Measurements from ENCODE around the gene SLC30A10. TPM values are rescaled to one million over a fixed set of nuclear protein-coding genes. Genes with fewer than 3 reads are reported as not detected.

The SLC30A10 gene
- total RNA-seq, 2 donors from 2014 or later: not detected

DNA sequence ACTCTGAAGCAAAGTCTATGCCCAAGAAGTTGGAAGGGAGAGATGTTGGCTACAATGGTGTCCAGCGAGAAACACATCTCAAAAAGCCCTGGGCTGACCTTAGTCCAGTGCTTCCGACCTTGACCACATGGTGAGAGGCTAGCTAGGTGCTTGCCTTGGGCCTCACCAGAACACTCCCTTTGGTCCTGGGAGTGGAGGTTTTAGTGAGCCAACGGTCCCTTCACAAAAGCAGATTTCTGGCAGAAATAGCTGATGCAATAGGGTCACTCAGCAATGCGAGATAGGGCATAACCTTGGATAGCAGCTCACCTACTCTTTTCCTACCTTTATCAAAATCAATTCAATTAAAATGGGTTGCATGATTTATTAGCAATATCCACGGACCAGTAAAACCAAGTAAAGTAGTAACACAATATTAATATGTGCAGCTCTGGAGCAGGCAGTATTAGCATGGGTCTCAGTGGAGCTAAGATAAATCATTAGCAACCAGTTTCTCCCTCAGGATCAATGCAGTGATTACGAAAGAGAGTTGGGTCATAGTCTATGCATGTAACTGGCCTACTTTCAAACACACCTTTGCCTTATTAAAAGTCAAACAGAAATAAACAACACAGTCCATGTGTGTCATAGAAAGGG is 1.9 kb downstream of the SLC30A10 start:
- Histone ChIP-seq H3K27me3 (replicated peaks; ENCODE audit: insufficient read depth) (no peaks in the 10 kb centered on the region), H3K27ac (no peak overlapping the region), H3K9me3 (no peaks in the 10 kb centered on the region), H3K4me1 (ENCODE audit: control insufficient read depth in 1 of 2, low read depth in 2 of 2) (peaks cover 0 to 10% of the 10 kb centered on the region in 2 donors), H3K4me3 (no peak overlapping the region), H3K36me3 (no peaks in the 10 kb centered on the region)
- DNase-seq (ENCODE audit: low spot score): no peak
- TF ChIP-seq, protein P1, sequence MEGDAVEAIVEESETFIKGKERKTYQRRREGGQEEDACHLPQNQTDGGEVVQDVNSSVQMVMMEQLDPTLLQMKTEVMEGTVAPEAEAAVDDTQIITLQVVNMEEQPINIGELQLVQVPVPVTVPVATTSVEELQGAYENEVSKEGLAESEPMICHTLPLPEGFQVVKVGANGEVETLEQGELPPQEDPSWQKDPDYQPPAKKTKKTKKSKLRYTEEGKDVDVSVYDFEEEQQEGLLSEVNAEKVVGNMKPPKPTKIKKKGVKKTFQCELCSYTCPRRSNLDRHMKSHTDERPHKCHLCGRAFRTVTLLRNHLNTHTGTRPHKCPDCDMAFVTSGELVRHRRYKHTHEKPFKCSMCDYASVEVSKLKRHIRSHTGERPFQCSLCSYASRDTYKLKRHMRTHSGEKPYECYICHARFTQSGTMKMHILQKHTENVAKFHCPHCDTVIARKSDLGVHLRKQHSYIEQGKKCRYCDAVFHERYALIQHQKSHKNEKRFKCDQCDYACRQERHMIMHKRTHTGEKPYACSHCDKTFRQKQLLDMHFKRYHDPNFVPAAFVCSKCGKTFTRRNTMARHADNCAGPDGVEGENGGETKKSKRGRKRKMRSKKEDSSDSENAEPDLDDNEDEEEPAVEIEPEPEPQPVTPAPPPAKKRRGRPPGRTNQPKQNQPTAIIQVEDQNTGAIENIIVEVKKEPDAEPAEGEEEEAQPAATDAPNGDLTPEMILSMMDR (IDR thresholded peaks at IDR 0.05): no peak
- no peak for ATAC-seq (ENCODE audit: insufficient number of reproducible peaks, low FRiP score, low read depth)

DNA sequence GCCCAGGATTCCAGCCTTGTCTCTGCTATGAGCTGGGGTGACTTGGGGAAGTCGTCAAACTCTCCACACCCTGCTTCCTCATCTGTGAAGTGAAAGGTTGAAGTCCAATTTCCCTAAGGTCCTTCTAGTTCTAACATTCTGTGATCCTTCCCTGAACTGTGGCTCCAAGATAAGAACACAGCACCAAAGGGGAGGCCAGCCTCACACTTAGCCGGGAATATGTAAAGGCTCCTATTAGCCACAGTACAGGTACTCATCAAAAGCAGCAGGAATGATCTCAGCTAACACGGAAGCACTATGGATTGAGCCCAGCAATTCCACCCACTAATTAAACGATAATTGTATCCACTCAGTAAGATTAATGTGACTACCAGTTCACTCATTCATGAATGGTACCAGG is 4.0 kb downstream of the SLC30A10 start:
- H3K36me3 ChIP-seq: no peaks in the 10 kb centered on the region
- no peak overlapping the region for H3K4me3 ChIP-seq
- H3K4me1 ChIP-seq (ENCODE audit: control insufficient read depth in 1 of 2, low read depth in 2 of 2): peaks cover 0 to 10% of the 10 kb centered on the region in 2 donors
- ATAC-seq (ENCODE audit: insufficient number of reproducible peaks, low FRiP score, low read depth): no peak
- no peaks in the 10 kb centered on the region for H3K27me3 ChIP-seq (replicated peaks; ENCODE audit: insufficient read depth)
- TF ChIP-seq, protein P1 (IDR thresholded peaks at IDR 0.05): no peak
- no peaks in the 10 kb centered on the region for H3K9me3 ChIP-seq
- no peak overlapping the region for H3K27ac ChIP-seq
- no peak for DNase-seq (ENCODE audit: low spot score)

DNA sequence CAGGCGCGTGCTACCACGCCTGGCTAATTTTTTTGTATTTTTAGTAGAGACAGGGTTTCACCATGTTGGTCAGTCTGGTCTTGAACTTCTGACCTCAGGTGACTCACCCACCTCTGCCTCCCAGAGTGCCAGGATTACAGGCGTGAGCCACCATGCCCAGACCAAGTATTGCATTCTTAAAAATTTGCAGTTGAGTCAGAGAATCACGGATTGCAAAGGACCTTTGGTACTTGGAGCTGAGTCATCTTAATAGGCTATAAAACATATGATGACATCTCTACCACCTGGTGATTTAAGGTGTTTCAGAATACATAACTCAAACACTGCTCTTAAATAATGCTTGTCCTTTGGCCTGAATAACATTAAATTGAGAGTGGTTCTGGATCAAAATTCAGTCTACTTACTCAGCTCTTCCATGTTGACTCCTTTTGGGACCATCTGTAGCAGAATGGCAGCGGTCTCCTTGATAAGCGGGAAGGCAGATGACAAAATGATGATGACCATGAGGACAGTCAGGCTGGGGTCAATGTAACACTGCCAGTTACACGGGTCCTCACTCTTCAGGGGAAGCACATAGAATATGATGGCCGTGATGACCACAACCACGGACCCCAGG is 10.4 kb downstream of the SLC30A10 start:
- Histone ChIP-seq H3K4me1 (ENCODE audit: control insufficient read depth in 1 of 2, low read depth in 2 of 2) (no peaks in the 10 kb centered on the region), H3K4me3 (no peak overlapping the region), H3K27me3 (replicated peaks; ENCODE audit: insufficient read depth) (no peaks in the 10 kb centered on the region), H3K27ac (no peak overlapping the region), H3K36me3 (no peaks in the 10 kb centered on the region), H3K9me3 (no peaks in the 10 kb centered on the region)
- TF ChIP-seq, protein P1 (IDR thresholded peaks at IDR 0.05): no peak
- no peak for ATAC-seq (ENCODE audit: insufficient number of reproducible peaks, low FRiP score, low read depth)
- no peak for DNase-seq (ENCODE audit: low spot score)

DNA sequence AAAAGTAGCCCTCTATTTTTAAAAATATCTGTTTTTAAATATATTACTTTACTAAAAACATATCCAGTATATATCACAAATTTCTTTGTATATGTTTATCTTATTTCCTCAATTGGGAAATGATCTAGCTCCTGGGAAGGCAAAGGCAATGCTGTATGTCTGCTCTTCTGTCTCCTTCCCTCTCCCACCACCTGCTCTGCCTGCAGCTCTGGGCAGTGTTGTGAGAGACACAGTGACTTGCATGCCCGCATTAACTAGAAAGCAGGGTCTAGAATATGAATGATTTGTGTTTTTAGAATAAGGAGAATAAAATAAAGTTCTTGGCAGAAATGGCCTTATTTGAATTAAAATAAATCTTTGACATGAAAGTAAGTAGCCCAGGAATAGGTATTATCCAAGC is 11.1 kb downstream of the SLC30A10 start:
- TF ChIP-seq, protein P1 (IDR thresholded peaks at IDR 0.05): no peak
- Histone ChIP-seq H3K36me3 (no peaks in the 10 kb centered on the region), H3K27ac (no peak overlapping the region), H3K9me3 (no peaks in the 10 kb centered on the region), H3K4me1 (ENCODE audit: control insufficient read depth in 1 of 2, low read depth in 2 of 2) (no peaks in the 10 kb centered on the region), H3K27me3 (replicated peaks; ENCODE audit: insufficient read depth) (no peaks in the 10 kb centered on the region), H3K4me3 (no peak overlapping the region)
- DNase-seq (ENCODE audit: low spot score): no peak
- ATAC-seq (ENCODE audit: insufficient number of reproducible peaks, low FRiP score, low read depth): no peak

DNA sequence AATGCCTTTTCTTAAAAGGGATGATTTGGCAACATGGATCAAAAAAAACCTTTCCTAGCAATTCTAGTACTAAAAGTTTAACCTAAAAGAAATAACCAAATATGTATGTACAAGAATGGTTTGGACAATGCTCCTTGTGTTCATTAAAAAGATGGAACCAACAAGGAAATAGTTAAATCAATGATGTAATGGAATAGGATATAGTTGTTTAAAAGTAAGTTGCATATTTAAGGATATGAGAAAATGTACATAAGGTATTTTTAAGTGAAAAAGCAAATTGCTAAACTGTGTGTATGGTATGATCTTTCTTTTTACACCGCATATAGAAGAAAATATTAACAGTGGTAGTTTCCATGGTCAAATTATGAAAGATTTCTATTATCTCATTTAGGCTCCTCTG is 12.1 kb downstream of the SLC30A10 start:
- TF ChIP-seq, protein P1 (IDR thresholded peaks at IDR 0.05): no peak

More for the DNA sequence above, 12.1 kb downstream of the SLC30A10 start:
- H3K27ac ChIP-seq: no peak overlapping the region
- ATAC-seq (ENCODE audit: insufficient number of reproducible peaks, low FRiP score, low read depth) (no peak), DNase-seq (ENCODE audit: low spot score) (no peak)
- H3K4me3 ChIP-seq: no peak overlapping the region
- no peaks in the 10 kb centered on the region for H3K27me3 ChIP-seq (replicated peaks; ENCODE audit: insufficient read depth)
- H3K9me3 ChIP-seq: no peaks in the 10 kb centered on the region
- H3K36me3 ChIP-seq: no peaks in the 10 kb centered on the region
- no peaks in the 10 kb centered on the region for H3K4me1 ChIP-seq (ENCODE audit: control insufficient read depth in 1 of 2, low read depth in 2 of 2)
